ENCODE data around the gene FAM193A. TPM values are rescaled to one million over a fixed set of nuclear protein-coding genes. Genes with fewer than 3 reads are reported as not detected.

The FAM193A gene
- total RNA-seq, 1 experiment from 2014 or later: 38.2 TPM

DNA sequence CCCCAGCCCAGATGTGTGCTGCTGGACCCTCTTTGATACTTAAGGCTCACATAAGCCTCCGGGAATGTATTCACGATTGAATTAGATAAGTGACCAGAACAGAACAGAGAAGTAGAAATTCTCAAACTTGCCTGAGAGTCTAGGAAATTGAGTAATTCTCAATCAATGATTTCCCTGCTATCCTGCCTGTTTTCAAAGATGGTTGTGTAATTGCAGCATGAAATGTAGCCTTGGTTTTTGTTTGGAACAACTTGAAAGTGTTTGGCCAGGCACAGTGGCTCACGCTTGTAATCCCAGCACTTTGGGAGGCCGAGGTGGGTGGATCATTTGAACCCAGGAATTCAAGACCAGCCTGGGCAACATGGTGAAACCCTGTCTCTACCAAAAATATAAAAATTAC lies 178.5 kb downstream of the FAM193A start:
- intact Hi-C loops (cut with micrococcal nuclease; ENCODE audit: unreplicated experiment): no loop called here
- H3K36me3 ChIP-seq (ENCODE audit: insufficient read depth, low read length, poor library complexity, severe bottlenecking): peaks cover 30% of the 10 kb centered on the region
- no TSS peak for BruUV-seq (replicated peaks)

GRCh38 chr4:2715426-2715825 lies 179.0 kb downstream of the FAM193A start:
- TF ChIP-seq, protein P1, sequence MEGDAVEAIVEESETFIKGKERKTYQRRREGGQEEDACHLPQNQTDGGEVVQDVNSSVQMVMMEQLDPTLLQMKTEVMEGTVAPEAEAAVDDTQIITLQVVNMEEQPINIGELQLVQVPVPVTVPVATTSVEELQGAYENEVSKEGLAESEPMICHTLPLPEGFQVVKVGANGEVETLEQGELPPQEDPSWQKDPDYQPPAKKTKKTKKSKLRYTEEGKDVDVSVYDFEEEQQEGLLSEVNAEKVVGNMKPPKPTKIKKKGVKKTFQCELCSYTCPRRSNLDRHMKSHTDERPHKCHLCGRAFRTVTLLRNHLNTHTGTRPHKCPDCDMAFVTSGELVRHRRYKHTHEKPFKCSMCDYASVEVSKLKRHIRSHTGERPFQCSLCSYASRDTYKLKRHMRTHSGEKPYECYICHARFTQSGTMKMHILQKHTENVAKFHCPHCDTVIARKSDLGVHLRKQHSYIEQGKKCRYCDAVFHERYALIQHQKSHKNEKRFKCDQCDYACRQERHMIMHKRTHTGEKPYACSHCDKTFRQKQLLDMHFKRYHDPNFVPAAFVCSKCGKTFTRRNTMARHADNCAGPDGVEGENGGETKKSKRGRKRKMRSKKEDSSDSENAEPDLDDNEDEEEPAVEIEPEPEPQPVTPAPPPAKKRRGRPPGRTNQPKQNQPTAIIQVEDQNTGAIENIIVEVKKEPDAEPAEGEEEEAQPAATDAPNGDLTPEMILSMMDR (conservative IDR thresholded peaks at IDR 0.05; ENCODE audit: low read depth, low read length): no peak
- no peak for TF ChIP-seq EZH2 (IDR thresholded peaks at IDR 0.05; ENCODE audit: borderline replicate concordance, low read depth, low read length, poor library complexity, severe bottlenecking)
- ChIA-PET CTCF (no interaction called here), POLR2A (ENCODE audit: low non-redundant PET) (no interaction called here)
- DNase-seq (ENCODE audit: low spot score): no peak
- H3K9me3 ChIP-seq (ENCODE audit: low read depth, low read length, poor library complexity, severe bottlenecking): no peaks in the 10 kb centered on the region
- H3K27ac ChIP-seq (ENCODE audit: low read depth, low read length, poor library complexity, severe bottlenecking): no peak overlapping the region
- BruUV-seq (replicated peaks): no TSS peak
- no peaks in the 10 kb centered on the region for H3K4me1 ChIP-seq (ENCODE audit: insufficient read depth, low read length, poor library complexity, severe bottlenecking)
- intact Hi-C loops (cut with micrococcal nuclease; ENCODE audit: unreplicated experiment): no loop called here
- H3K27me3 ChIP-seq (replicated peaks; ENCODE audit: insufficient read depth, low read depth, low read length, poor library complexity): no peaks in the 10 kb centered on the region
- H3K36me3 ChIP-seq (ENCODE audit: insufficient read depth, low read length, poor library complexity, severe bottlenecking): peaks cover 35% of the 10 kb centered on the region
- H3K4me3 ChIP-seq (ENCODE audit: low read depth, low read length, poor library complexity, severe bottlenecking): no peak overlapping the region

More for the DNA sequence above, 178.5 kb downstream of the FAM193A start:
- ChIA-PET POLR2A (ENCODE audit: low non-redundant PET) (no interaction called here), CTCF (no interaction called here)
- no peaks in the 10 kb centered on the region for H3K27me3 ChIP-seq (replicated peaks; ENCODE audit: insufficient read depth, low read depth, low read length, poor library complexity)
- H3K4me1 ChIP-seq (ENCODE audit: insufficient read depth, low read length, poor library complexity, severe bottlenecking): no peaks in the 10 kb centered on the region
- no peaks in the 10 kb centered on the region for H3K9me3 ChIP-seq (ENCODE audit: low read depth, low read length, poor library complexity, severe bottlenecking)
- no peak overlapping the region for H3K27ac ChIP-seq (ENCODE audit: low read depth, low read length, poor library complexity, severe bottlenecking)
- DNase-seq (ENCODE audit: low spot score): no peak
- TF ChIP-seq EZH2 (IDR thresholded peaks at IDR 0.05; ENCODE audit: borderline replicate concordance, low read depth, low read length, poor library complexity, severe bottlenecking): no peak
- TF ChIP-seq, protein P1 (conservative IDR thresholded peaks at IDR 0.05; ENCODE audit: low read depth, low read length): no peak
- no peak overlapping the region for H3K4me3 ChIP-seq (ENCODE audit: low read depth, low read length, poor library complexity, severe bottlenecking)

DNA sequence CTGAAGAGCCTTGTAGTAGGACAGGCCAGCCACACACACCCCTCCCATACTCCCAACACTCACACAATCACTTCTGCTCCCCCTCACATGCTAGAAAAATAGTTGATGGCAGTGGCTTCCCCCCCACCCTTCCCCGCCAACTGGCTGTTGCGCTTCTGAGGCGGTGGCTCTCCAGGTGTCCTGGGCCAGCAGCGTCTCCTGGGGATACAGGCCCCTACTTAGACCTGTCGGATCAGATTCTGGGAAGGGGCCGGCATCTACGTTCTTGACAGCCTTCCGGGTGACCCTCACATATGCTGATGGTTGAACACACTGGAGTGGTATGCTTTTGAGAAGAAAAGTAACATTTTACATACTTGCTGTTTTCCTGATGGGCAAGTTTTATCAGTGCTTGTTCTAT lies 179.8 kb downstream of the FAM193A start:
- H3K9me3 ChIP-seq (ENCODE audit: low read depth, low read length, poor library complexity, severe bottlenecking): no peaks in the 10 kb centered on the region
- H3K4me3 ChIP-seq (ENCODE audit: low read depth, low read length, poor library complexity, severe bottlenecking): no peak overlapping the region
- ChIA-PET CTCF (no interaction called here), POLR2A (ENCODE audit: low non-redundant PET) (no interaction called here)
- intact Hi-C loops (cut with micrococcal nuclease; ENCODE audit: unreplicated experiment): no loop called here
- TF ChIP-seq, protein P1 (conservative IDR thresholded peaks at IDR 0.05; ENCODE audit: low read depth, low read length): no peak
- TF ChIP-seq EZH2 (IDR thresholded peaks at IDR 0.05; ENCODE audit: borderline replicate concordance, low read depth, low read length, poor library complexity, severe bottlenecking): no peak
- no peak for DNase-seq (ENCODE audit: low spot score)
- no peaks in the 10 kb centered on the region for H3K27me3 ChIP-seq (replicated peaks; ENCODE audit: insufficient read depth, low read depth, low read length, poor library complexity)
- peaks cover 39% of the 10 kb centered on the region for H3K36me3 ChIP-seq (ENCODE audit: insufficient read depth, low read length, poor library complexity, severe bottlenecking)
- no peaks in the 10 kb centered on the region for H3K4me1 ChIP-seq (ENCODE audit: insufficient read depth, low read length, poor library complexity, severe bottlenecking)
- no TSS peak for BruUV-seq (replicated peaks)
- no peak overlapping the region for H3K27ac ChIP-seq (ENCODE audit: low read depth, low read length, poor library complexity, severe bottlenecking)
